HEK293 (cell line): ENCODE measurements around the gene HSD17B8.
A peak's percentile ranks its signal among the peaks of the same experiment; 100 is the strongest.

Experiments used
- KLF16 ChIP-seq: fragments of 450-650 bp; formaldehyde crosslinking; IDR thresholded peaks from 2 replicates; pipeline ENCODE4 v1.5.1; 2017; ENCODE audit warnings: missing biosample characterization, missing genetic modification characterization
- SALL2 ChIP-seq: fragments of 450-650 bp; formaldehyde crosslinking; IDR thresholded peaks from 2 replicates; pipeline ENCODE4 v1.5.0; 2017; ENCODE audit warnings: missing biosample characterization, mild to moderate bottlenecking, missing genetic modification characterization, borderline replicate concordance
- SP7 ChIP-seq: fragments of 450-650 bp; formaldehyde crosslinking; IDR thresholded peaks from 2 replicates; pipeline ENCODE4 v1.5.1; 2016; ENCODE audit warnings: missing biosample characterization, missing genetic modification characterization
- ZBTB20 ChIP-seq: fragments of 450-650 bp; formaldehyde crosslinking; IDR thresholded peaks from 2 replicates; pipeline ENCODE4 v1.5.1; 2016; ENCODE audit warnings: missing biosample characterization, missing genetic modification characterization
- ZFP3 ChIP-seq: fragments of 450-650 bp; formaldehyde crosslinking; IDR thresholded peaks from 2 replicates; pipeline ENCODE4 v1.5.1; 2016; ENCODE audit warnings: low read depth, missing biosample characterization, missing genetic modification characterization
- ZFP37 ChIP-seq: fragments of 450-650 bp; formaldehyde crosslinking; IDR thresholded peaks from 2 replicates; pipeline ENCODE4 v1.5.1; 2016; ENCODE audit warnings: missing biosample characterization, missing genetic modification characterization
- ZNF10 ChIP-seq: fragments of 450-650 bp; formaldehyde crosslinking; IDR thresholded peaks from 2 replicates; pipeline ENCODE4 v1.5.1; 2017; ENCODE audit warnings: missing biosample characterization, missing genetic modification characterization
- ZNF138 ChIP-seq: fragments of 450-650 bp; formaldehyde crosslinking; IDR thresholded peaks from 2 replicates; pipeline ENCODE4 v1.5.1; 2016; ENCODE audit warnings: missing biosample characterization, missing genetic modification characterization, borderline replicate concordance
- ZNF146 ChIP-seq: fragments of 450-650 bp; formaldehyde crosslinking; IDR thresholded peaks from 2 replicates; pipeline ENCODE4 v1.5.1; 2016; ENCODE audit warnings: missing biosample characterization, missing genetic modification characterization
- ZNF155 ChIP-seq: fragments of 450-650 bp; formaldehyde crosslinking; IDR thresholded peaks from 2 replicates; pipeline ENCODE4 v1.5.1; 2016; ENCODE audit warnings: missing biosample characterization, missing genetic modification characterization
- ZNF221 ChIP-seq: fragments of 450-650 bp; formaldehyde crosslinking; IDR thresholded peaks from 2 replicates; pipeline ENCODE4 v1.5.1; 2017; ENCODE audit warnings: missing biosample characterization, missing genetic modification characterization, borderline replicate concordance
- ZNF433 ChIP-seq: fragments of 450-650 bp; formaldehyde crosslinking; IDR thresholded peaks from 2 replicates; pipeline ENCODE4 v1.5.1; 2016; ENCODE audit warnings: missing biosample characterization, missing genetic modification characterization, low read depth
- ZNF701 ChIP-seq: fragments of 450-650 bp; formaldehyde crosslinking; IDR thresholded peaks from 2 replicates; pipeline ENCODE4 v1.5.1; 2016; ENCODE audit warnings: missing biosample characterization, missing genetic modification characterization
- ZNF792 ChIP-seq: fragments of 450-650 bp; formaldehyde crosslinking; IDR thresholded peaks from 2 replicates; pipeline ENCODE4 v1.5.1; 2016; ENCODE audit warnings: missing biosample characterization, missing genetic modification characterization
- ZSCAN30 ChIP-seq: fragments of 450-650 bp; IDR thresholded peaks from 2 replicates; pipeline ENCODE4 v1.5.1; 2018; ENCODE audit warnings: missing biosample characterization, mild to moderate bottlenecking, missing genetic modification characterization, moderate library complexity
- TF ChIP-seq, protein P1 (sequence below): fragments of 450-650 bp; formaldehyde crosslinking; IDR thresholded peaks from 2 replicates; pipeline ENCODE4 v1.5.1; 2016; ENCODE audit warnings: missing biosample characterization, missing genetic modification characterization
- TF ChIP-seq, protein P2 (sequence below): sonication (generic); formaldehyde crosslinking; IDR thresholded peaks from 2 replicates; pipeline ENCODE4 v1.8.1; 2022; ENCODE audit warnings: mild to moderate bottlenecking, moderate library complexity, missing genetic modification reagents
- TF ChIP-seq, protein P3 (sequence below): fragments of 450-650 bp; formaldehyde crosslinking; IDR thresholded peaks from 2 replicates; pipeline ENCODE4 v1.5.1; 2016; ENCODE audit warnings: missing biosample characterization, missing genetic modification characterization
- TF ChIP-seq, protein P4 (sequence below): fragments of 450-650 bp; formaldehyde crosslinking; IDR thresholded peaks from 2 replicates; pipeline ENCODE4 v1.5.1; 2016; ENCODE audit warnings: missing biosample characterization, missing genetic modification characterization, low read depth
- TF ChIP-seq, protein P5 (sequence below): fragments of 450-650 bp; formaldehyde crosslinking; IDR thresholded peaks from 2 replicates; pipeline ENCODE4 v1.5.1; 2016; ENCODE audit warnings: missing biosample characterization, missing genetic modification characterization
- TF ChIP-seq, protein P6 (sequence below): fragments of 450-650 bp; formaldehyde crosslinking; conservative IDR thresholded peaks from 2 replicates; pipeline ENCODE4 v1.5.1; 2016; ENCODE audit warnings: low read depth, missing biosample characterization, missing genetic modification characterization
- TF ChIP-seq, protein P7 (sequence below): fragments of 450-650 bp; formaldehyde crosslinking; IDR thresholded peaks from 2 replicates; pipeline ENCODE4 v1.5.1; 2016; ENCODE audit warnings: missing biosample characterization, missing genetic modification characterization

HSD17B8 gene

DNA sequence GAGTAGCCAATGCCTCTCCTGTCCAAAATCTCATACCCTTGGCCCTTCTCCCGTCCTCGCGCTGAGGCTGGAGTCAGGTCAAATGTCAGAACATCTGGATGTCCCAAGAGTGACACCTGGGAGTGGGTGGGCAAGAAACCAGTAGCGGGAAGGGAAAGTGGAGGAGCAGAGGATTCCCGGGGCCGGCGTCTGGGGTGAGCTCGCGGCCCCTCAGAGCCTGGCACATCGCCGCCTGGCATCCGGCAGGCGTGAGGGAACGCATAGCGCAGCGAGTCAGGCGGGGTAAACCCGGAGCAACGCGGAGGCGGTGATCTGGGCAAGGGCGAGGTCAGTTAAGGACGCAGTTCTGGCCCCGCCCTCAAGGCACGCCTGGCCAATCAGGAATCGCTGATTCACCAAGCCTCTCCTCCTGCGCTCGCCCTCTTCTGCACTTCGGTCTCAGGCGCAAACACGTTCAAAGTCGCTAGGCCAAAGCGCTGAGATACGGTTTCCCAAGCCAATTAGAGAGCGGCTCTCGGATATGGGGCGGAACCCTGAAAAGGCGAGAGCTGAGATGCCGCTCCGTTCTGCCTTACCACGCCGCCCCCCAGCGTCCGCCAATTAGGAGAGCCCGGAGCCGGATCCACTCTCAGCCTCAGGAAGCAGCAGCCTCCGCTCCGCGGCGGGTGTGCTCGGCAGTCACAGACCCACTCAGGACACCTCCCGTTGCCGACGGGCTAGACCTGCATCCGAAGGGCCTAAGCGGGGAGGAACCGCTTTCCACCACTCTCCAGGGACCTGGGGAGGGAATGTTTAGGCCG, 44.7 kb downstream of the HSD17B8 start (continued):
- TF ChIP-seq, protein P1, sequence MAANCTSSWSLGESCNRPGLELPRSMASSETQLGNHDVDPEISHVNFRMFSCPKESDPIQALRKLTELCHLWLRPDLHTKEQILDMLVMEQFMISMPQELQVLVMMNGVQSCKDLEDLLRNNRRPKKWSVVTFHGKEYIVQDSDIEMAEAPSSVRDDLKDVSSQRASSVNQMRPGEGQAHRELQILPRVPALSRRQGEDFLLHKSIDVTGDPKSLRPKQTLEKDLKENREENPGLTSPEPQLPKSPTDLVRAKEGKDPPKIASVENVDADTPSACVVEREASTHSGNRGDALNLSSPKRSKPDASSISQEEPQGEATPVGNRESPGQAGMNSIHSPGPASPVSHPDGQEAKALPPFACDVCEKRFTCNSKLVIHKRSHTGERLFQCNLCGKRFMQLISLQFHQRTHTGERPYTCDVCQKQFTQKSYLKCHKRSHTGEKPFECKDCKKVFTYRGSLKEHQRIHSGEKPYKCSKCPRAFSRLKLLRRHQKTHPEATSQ: no peak; the same call in 1 of the 2 replicates
- TF ChIP-seq ZNF10: no peak
- TF ChIP-seq ZFP37 (tag by site-specific recombination): no peak
- TF ChIP-seq, protein P2, sequence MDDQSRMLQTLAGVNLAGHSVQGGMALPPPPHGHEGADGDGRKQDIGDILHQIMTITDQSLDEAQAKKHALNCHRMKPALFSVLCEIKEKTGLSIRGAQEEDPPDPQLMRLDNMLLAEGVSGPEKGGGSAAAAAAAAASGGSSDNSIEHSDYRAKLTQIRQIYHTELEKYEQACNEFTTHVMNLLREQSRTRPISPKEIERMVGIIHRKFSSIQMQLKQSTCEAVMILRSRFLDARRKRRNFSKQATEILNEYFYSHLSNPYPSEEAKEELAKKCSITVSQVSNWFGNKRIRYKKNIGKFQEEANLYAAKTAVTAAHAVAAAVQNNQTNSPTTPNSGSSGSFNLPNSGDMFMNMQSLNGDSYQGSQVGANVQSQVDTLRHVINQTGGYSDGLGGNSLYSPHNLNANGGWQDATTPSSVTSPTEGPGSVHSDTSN: peak; percentile 80
- no peak for TF ChIP-seq ZNF138 (tag by site-specific recombination)
- TF ChIP-seq ZBTB20 (tag by site-specific recombination): peak; percentile 30; the same call in 1 of the 2 replicates
- TF ChIP-seq, protein P3, sequence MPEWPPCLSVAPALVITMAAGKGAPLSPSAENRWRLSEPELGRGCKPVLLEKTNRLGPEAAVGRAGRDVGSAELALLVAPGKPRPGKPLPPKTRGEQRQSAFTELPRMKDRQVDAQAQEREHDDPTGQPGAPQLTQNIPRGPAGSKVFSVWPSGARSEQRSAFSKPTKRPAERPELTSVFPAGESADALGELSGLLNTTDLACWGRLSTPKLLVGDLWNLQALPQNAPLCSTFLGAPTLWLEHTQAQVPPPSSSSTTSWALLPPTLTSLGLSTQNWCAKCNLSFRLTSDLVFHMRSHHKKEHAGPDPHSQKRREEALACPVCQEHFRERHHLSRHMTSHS (tag by site-specific recombination): no peak
- no peak for TF ChIP-seq ZNF155 (tag by site-specific recombination)
- no peak for TF ChIP-seq SALL2 (tag by site-specific recombination)
- TF ChIP-seq, protein P4, sequence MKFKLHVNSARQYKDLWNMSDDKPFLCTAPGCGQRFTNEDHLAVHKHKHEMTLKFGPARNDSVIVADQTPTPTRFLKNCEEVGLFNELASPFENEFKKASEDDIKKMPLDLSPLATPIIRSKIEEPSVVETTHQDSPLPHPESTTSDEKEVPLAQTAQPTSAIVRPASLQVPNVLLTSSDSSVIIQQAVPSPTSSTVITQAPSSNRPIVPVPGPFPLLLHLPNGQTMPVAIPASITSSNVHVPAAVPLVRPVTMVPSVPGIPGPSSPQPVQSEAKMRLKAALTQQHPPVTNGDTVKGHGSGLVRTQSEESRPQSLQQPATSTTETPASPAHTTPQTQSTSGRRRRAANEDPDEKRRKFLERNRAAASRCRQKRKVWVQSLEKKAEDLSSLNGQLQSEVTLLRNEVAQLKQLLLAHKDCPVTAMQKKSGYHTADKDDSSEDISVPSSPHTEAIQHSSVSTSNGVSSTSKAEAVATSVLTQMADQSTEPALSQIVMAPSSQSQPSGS: no peak
- no peak for TF ChIP-seq ZNF433 (tag by site-specific recombination)
- TF ChIP-seq, protein P5, sequence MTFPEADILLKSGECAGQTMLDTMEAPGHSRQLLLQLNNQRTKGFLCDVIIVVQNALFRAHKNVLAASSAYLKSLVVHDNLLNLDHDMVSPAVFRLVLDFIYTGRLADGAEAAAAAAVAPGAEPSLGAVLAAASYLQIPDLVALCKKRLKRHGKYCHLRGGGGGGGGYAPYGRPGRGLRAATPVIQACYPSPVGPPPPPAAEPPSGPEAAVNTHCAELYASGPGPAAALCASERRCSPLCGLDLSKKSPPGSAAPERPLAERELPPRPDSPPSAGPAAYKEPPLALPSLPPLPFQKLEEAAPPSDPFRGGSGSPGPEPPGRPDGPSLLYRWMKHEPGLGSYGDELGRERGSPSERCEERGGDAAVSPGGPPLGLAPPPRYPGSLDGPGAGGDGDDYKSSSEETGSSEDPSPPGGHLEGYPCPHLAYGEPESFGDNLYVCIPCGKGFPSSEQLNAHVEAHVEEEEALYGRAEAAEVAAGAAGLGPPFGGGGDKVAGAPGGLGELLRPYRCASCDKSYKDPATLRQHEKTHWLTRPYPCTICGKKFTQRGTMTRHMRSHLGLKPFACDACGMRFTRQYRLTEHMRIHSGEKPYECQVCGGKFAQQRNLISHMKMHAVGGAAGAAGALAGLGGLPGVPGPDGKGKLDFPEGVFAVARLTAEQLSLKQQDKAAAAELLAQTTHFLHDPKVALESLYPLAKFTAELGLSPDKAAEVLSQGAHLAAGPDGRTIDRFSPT (tag by site-specific recombination): peak; percentile 95
- peak; percentile 10; the same call in 1 of the 2 replicates for TF ChIP-seq SP7 (tag by site-specific recombination)
- 0 out of 2 replicates have a peak, but pooled peaks have one; percentile 36 for TF ChIP-seq ZSCAN30 (tag by site-specific recombination)
- TF ChIP-seq, protein P6, sequence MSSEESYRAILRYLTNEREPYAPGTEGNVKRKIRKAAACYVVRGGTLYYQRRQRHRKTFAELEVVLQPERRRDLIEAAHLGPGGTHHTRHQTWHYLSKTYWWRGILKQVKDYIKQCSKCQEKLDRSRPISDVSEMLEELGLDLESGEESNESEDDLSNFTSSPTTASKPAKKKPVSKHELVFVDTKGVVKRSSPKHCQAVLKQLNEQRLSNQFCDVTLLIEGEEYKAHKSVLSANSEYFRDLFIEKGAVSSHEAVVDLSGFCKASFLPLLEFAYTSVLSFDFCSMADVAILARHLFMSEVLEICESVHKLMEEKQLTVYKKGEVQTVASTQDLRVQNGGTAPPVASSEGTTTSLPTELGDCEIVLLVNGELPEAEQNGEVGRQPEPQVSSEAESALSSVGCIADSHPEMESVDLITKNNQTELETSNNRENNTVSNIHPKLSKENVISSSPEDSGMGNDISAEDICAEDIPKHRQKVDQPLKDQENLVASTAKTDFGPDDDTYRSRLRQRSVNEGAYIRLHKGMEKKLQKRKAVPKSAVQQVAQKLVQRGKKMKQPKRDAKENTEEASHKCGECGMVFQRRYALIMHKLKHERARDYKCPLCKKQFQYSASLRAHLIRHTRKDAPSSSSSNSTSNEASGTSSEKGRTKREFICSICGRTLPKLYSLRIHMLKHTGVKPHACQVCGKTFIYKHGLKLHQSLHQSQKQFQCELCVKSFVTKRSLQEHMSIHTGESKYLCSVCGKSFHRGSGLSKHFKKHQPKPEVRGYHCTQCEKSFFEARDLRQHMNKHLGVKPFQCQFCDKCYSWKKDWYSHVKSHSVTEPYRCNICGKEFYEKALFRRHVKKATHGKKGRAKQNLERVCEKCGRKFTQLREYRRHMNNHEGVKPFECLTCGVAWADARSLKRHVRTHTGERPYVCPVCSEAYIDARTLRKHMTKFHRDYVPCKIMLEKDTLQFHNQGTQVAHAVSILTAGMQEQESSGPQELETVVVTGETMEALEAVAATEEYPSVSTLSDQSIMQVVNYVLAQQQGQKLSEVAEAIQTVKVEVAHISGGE (tag by site-specific recombination): no peak; the same call in none of the 2 replicates
- TF ChIP-seq, protein P7, sequence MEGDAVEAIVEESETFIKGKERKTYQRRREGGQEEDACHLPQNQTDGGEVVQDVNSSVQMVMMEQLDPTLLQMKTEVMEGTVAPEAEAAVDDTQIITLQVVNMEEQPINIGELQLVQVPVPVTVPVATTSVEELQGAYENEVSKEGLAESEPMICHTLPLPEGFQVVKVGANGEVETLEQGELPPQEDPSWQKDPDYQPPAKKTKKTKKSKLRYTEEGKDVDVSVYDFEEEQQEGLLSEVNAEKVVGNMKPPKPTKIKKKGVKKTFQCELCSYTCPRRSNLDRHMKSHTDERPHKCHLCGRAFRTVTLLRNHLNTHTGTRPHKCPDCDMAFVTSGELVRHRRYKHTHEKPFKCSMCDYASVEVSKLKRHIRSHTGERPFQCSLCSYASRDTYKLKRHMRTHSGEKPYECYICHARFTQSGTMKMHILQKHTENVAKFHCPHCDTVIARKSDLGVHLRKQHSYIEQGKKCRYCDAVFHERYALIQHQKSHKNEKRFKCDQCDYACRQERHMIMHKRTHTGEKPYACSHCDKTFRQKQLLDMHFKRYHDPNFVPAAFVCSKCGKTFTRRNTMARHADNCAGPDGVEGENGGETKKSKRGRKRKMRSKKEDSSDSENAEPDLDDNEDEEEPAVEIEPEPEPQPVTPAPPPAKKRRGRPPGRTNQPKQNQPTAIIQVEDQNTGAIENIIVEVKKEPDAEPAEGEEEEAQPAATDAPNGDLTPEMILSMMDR: 0 out of 2 replicates have a peak, but pooled peaks have one; percentile 35
- TF ChIP-seq ZNF701 (tag by site-specific recombination): no peak
- TF ChIP-seq KLF16 (tag by site-specific recombination): no peak
- TF ChIP-seq ZNF221 (tag by site-specific recombination): no peak
- TF ChIP-seq ZNF792 (tag by site-specific recombination): no peak
- no peak for TF ChIP-seq ZFP3 (tag by site-specific recombination)
- TF ChIP-seq ZNF146 (tag by site-specific recombination): no peak
